Measurements from ENCODE around the gene MAP6. TPM values are rescaled to one million over a fixed set of nuclear protein-coding genes. Genes with fewer than 3 reads are reported as not detected.

The MAP6 gene
- total RNA-seq, 3 donors from 2014 or later (not counting 1 experiment from before 2014, with no cell fraction given) = not detected

DNA sequence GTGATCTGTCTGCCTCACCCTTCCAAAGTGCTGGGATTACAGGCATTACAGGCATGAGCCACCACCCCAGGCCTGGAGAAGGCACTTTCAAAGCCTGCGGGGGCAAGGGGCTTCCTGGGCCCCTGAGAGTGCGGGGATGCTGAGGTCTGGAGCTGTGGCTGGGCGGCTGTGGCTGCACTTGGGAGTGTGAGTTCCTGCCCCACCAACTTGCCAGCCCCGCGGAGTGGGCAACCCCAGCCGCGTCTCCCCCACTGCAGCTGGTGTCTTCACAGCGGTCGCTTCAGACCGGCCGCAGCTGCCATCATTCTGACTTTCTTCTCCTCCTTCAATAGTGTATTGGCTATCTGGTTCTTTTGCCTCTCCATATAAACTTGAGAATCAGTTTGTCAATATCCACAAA, 10.7 kb upstream of the MAP6 start:
- H3K27me3 ChIP-seq (ENCODE audit: control insufficient read depth, insufficient read depth, low read length) = no peaks in the 10 kb centered on the region
- peaks cover 22 to 39% of the 10 kb centered on the region in 2 donors for H3K27me3 Mint-ChIP-seq (ENCODE audit: low read depth in 2 of 2)
- H3K36me3 Mint-ChIP-seq = peaks cover under 1% of the 10 kb centered on the region
- 91% methylated on average over 11 of the region's 11 CpGs for WGBS (ENCODE audit: insufficient coverage)
- H3K4me3 Mint-ChIP-seq = no peak overlapping the region
- ATAC-seq = no peak
- no peak overlapping the region for H3K27ac ChIP-seq (ENCODE audit: low read length)
- intact Hi-C loops (cut with micrococcal nuclease) = no loop called here
- H3K4me1 ChIP-seq (ENCODE audit: control insufficient read depth, insufficient read depth, low read length) = no peaks in the 10 kb centered on the region
- peaks cover 0 to under 1% of the 10 kb centered on the region in 2 donors for H3K9me3 Mint-ChIP-seq
- H3K4me1 Mint-ChIP-seq = no peaks in the 10 kb centered on the region
- H3K9me3 ChIP-seq (ENCODE audit: control insufficient read depth, insufficient read depth, low read length) = no peaks in the 10 kb centered on the region
- no peak overlapping the region for H3K4me3 ChIP-seq (ENCODE audit: low read length)
- no peak overlapping the region for H3K27ac Mint-ChIP-seq
- DNase-seq = no peak
- TF ChIP-seq, protein P1, sequence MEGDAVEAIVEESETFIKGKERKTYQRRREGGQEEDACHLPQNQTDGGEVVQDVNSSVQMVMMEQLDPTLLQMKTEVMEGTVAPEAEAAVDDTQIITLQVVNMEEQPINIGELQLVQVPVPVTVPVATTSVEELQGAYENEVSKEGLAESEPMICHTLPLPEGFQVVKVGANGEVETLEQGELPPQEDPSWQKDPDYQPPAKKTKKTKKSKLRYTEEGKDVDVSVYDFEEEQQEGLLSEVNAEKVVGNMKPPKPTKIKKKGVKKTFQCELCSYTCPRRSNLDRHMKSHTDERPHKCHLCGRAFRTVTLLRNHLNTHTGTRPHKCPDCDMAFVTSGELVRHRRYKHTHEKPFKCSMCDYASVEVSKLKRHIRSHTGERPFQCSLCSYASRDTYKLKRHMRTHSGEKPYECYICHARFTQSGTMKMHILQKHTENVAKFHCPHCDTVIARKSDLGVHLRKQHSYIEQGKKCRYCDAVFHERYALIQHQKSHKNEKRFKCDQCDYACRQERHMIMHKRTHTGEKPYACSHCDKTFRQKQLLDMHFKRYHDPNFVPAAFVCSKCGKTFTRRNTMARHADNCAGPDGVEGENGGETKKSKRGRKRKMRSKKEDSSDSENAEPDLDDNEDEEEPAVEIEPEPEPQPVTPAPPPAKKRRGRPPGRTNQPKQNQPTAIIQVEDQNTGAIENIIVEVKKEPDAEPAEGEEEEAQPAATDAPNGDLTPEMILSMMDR (IDR thresholded peaks at IDR 0.05) = no peak
- no peaks in the 10 kb centered on the region for H3K36me3 ChIP-seq (ENCODE audit: control insufficient read depth, insufficient read depth, low read length)

DNA sequence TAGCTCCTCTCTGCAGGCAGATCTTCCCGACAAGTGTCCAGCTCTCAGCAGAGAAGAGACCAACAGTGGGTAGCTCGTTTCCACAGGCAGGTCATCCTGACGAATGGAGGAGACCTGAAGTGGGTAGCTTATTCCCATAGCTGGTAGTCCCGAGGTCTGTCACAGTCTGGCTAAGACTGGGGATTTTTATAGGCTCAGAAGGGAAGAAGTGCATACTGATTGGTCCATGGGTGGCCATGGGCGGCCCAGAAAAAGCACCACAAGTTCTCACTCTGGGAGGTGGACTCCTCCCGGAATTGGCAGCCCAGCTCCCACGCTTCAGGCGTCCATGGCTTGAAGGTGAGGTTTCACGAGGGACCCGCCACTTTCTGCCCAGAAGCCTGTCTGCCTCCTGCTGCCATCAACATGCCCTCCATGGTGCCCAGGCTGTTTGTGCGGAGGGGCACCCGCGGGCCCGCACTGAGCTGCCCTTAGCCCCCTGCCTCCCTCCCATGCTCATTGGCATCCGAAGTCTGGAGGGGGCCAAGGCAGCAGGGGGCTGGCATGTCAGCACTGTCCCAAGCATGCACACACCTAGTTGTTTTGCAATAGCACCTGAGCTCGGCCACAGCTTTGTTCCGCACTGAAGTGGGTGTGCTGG, 9.9 kb upstream of the MAP6 start:
- Histone ChIP-seq H3K4me1 (ENCODE audit: control insufficient read depth, insufficient read depth, low read length) (no peaks in the 10 kb centered on the region), H3K9me3 (ENCODE audit: control insufficient read depth, insufficient read depth, low read length) (no peaks in the 10 kb centered on the region), H3K27me3 (ENCODE audit: control insufficient read depth, insufficient read depth, low read length) (no peaks in the 10 kb centered on the region), H3K36me3 (ENCODE audit: control insufficient read depth, insufficient read depth, low read length) (no peaks in the 10 kb centered on the region), H3K27ac (ENCODE audit: low read length) (no peak overlapping the region), H3K4me3 (ENCODE audit: low read length) (no peak overlapping the region)
- DNase-seq = no peak
- Mint-ChIP-seq H3K27ac (no peak overlapping the region), H3K27me3 (ENCODE audit: low read depth in 2 of 2) (peaks cover 16 to 33% of the 10 kb centered on the region in 2 donors), H3K9me3 (no peaks in the 10 kb centered on the region), H3K4me1 (no peaks in the 10 kb centered on the region), H3K36me3 (no peaks in the 10 kb centered on the region), H3K4me3 (no peak overlapping the region)
- TF ChIP-seq, protein P1 (IDR thresholded peaks at IDR 0.05) = no peak
- intact Hi-C loops (cut with micrococcal nuclease) = no loop called here
- no peak for ATAC-seq
- 81% methylated on average over 17 of the region's 17 CpGs for WGBS (ENCODE audit: insufficient coverage)

DNA sequence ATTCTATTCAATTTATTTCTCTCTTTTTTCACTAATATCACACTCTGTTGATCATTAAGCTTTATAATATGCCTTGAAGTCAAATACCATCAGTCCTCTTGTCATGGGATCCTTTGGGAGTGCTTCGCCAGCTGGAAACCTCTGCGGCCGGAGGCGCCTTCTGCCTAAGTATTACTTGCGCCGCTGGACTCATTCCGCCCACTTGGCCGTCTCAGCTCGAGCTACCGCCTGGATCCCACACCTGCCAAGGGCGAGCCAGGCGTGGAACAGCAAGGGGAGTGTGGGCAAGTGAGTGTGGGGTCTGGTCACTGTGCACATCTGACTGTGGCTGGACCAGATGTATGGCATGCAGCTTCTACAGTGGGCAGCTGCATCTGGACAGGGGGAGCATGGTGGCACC, 9.1 kb upstream of the MAP6 start:
- Mint-ChIP-seq H3K27ac (no peak overlapping the region), H3K4me1 (no peaks in the 10 kb centered on the region), H3K27me3 (ENCODE audit: low read depth in 2 of 2) (peaks cover 13 to 24% of the 10 kb centered on the region in 2 donors), H3K36me3 (no peaks in the 10 kb centered on the region), H3K4me3 (no peak overlapping the region), H3K9me3 (no peaks in the 10 kb centered on the region)
- WGBS (ENCODE audit: insufficient coverage) = 91% methylated on average over 12 of the region's 12 CpGs
- Histone ChIP-seq H3K4me3 (ENCODE audit: low read length) (no peak overlapping the region), H3K36me3 (ENCODE audit: control insufficient read depth, insufficient read depth, low read length) (no peaks in the 10 kb centered on the region), H3K9me3 (ENCODE audit: control insufficient read depth, insufficient read depth, low read length) (no peaks in the 10 kb centered on the region), H3K4me1 (ENCODE audit: control insufficient read depth, insufficient read depth, low read length) (no peaks in the 10 kb centered on the region), H3K27ac (ENCODE audit: low read length) (no peak overlapping the region), H3K27me3 (ENCODE audit: control insufficient read depth, insufficient read depth, low read length) (no peaks in the 10 kb centered on the region)
- no peak for ATAC-seq
- no peak for DNase-seq
- intact Hi-C loops (cut with micrococcal nuclease) = no loop called here
- TF ChIP-seq, protein P1 (IDR thresholded peaks at IDR 0.05) = no peak

DNA sequence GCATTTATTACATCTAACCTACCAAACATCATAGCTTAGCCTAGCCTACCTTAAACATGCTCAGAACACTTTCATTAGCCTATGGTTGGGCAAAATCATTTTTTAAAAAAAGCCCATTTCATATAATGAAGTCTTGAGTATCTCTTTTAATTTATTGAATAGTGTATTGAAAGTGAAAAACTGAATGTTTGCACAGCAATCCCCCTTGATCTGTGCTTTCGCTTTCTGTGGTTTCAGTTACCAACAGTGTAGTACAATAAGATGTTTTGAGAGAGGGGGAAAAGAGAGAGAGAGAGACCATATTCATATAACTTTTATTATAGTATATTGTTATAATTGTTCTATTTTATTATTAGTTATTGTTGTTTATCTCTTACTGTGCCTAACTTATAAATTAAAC, 8.4 kb upstream of the MAP6 start:
- intact Hi-C loops (cut with micrococcal nuclease) = no loop called here
- H3K27me3 Mint-ChIP-seq (ENCODE audit: low read depth in 2 of 2) = peaks cover 18% of the 10 kb centered on the region in 2 donors
- H3K36me3 Mint-ChIP-seq = no peaks in the 10 kb centered on the region
- no peaks in the 10 kb centered on the region for H3K9me3 Mint-ChIP-seq
- Histone ChIP-seq H3K36me3 (ENCODE audit: control insufficient read depth, insufficient read depth, low read length) (no peaks in the 10 kb centered on the region), H3K27ac (ENCODE audit: low read length) (no peak overlapping the region), H3K4me3 (ENCODE audit: low read length) (no peak overlapping the region), H3K4me1 (ENCODE audit: control insufficient read depth, insufficient read depth, low read length) (no peaks in the 10 kb centered on the region), H3K9me3 (ENCODE audit: control insufficient read depth, insufficient read depth, low read length) (no peaks in the 10 kb centered on the region), H3K27me3 (ENCODE audit: control insufficient read depth, insufficient read depth, low read length) (no peaks in the 10 kb centered on the region)
- no peaks in the 10 kb centered on the region for H3K4me1 Mint-ChIP-seq
- no peak for DNase-seq
- H3K27ac Mint-ChIP-seq = no peak overlapping the region
- no CpG with 5 or more reads among the region's 1 CpG for WGBS (ENCODE audit: insufficient coverage)
- TF ChIP-seq, protein P1 (IDR thresholded peaks at IDR 0.05) = no peak
- no peak for ATAC-seq
- no peak overlapping the region for H3K4me3 Mint-ChIP-seq

Data from natural killer cell (primary cell).